Uterus (tissue), 2 donors: ENCODE data around the gene CLEC4A.

Experiments used
- POLR2A ChIP-seq, 2 donors: fragments of 450-650 bp; IDR thresholded peaks; one replicate each; pipeline ENCODE4 v1.6.1; 2016; ENCODE audit warnings: antibody characterized with exemption in 2 of 2, mild to moderate bottlenecking in 1 of 2, moderate library complexity in 1 of 2
- TF ChIP-seq, protein P1 (sequence below), 4 experiments: fragments of 200-600 bp in 2 of 4; fragments of 450-650 bp in 2 of 4; sonication (generic) in 2 of 4; IDR thresholded peaks; one replicate each; pipeline ENCODE4 v1.5.1; 2016 to 2019; ENCODE audit warnings: antibody characterized with exemption in 4 of 4, mild to moderate bottlenecking in 2 of 4, moderate library complexity in 1 of 4

DNA sequence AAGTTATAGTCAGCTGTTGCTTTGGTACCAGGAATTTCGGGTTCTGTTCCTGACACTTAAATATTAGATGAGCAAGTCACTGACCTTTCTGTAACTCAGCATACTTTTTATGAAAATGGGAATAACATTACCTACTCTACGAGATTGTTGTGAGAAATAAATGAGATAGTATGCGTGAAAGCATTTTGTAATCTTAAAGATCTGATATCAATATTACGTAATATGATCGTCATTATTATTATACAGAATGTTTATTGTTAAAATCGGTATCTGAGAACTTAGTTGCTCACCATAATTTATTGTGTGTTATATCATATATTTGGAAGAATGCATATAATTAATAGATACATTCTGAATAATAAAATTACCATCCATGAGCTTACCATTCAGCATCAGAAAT lies 47.5 kb upstream of the CLEC4A start:
- TF ChIP-seq POLR2A (IDR thresholded peaks at IDR 0.05), result no peak
- TF ChIP-seq, protein P1, sequence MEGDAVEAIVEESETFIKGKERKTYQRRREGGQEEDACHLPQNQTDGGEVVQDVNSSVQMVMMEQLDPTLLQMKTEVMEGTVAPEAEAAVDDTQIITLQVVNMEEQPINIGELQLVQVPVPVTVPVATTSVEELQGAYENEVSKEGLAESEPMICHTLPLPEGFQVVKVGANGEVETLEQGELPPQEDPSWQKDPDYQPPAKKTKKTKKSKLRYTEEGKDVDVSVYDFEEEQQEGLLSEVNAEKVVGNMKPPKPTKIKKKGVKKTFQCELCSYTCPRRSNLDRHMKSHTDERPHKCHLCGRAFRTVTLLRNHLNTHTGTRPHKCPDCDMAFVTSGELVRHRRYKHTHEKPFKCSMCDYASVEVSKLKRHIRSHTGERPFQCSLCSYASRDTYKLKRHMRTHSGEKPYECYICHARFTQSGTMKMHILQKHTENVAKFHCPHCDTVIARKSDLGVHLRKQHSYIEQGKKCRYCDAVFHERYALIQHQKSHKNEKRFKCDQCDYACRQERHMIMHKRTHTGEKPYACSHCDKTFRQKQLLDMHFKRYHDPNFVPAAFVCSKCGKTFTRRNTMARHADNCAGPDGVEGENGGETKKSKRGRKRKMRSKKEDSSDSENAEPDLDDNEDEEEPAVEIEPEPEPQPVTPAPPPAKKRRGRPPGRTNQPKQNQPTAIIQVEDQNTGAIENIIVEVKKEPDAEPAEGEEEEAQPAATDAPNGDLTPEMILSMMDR (IDR thresholded peaks at IDR 0.05), result no peak
